ENCODE measurements around the gene NOX4.

GRCh38 chr11:89521792-89522191 is 30.6 kb upstream of the NOX4 start:
- TF ChIP-seq CTCF (IDR thresholded peaks at IDR 0.05) (no peak), EZH2 (IDR thresholded peaks at IDR 0.05; ENCODE audit: borderline replicate concordance, insufficient read depth, low read depth, low read length, poor library complexity, severe bottlenecking) (no peak)
